Subcutaneous abdominal adipose tissue (tissue), 5 donors: Measurements from ENCODE around the gene PTGES3.

Experiments
- H3K27ac ChIP-seq: one replicate; pipeline ENCODE4 v1.7.0; 2013; ENCODE audit warnings: low read depth, mild to moderate bottlenecking, inconsistent platforms, low read length, moderate library complexity
- H3K27me3 ChIP-seq, 5 donors: one replicate each; pipeline ENCODE4 v1.7.0; 2013; ENCODE audit warnings: low read length in 5 of 5, inconsistent platforms in 1 of 5; ENCODE audit not compliant: control insufficient read depth in 5 of 5, insufficient read depth in 4 of 5
- H3K36me3 ChIP-seq, 5 donors: one replicate each; pipeline ENCODE4 v1.7.0; 2013; ENCODE audit warnings: low read length in 5 of 5; ENCODE audit not compliant: control insufficient read depth in 5 of 5, insufficient read depth in 5 of 5
- H3K4me1 ChIP-seq, 5 donors: one replicate each; pipeline ENCODE4 v1.7.0; 2013; ENCODE audit warnings: low read length in 5 of 5, mild to moderate bottlenecking in 3 of 5, moderate library complexity in 1 of 5; ENCODE audit not compliant: control insufficient read depth in 5 of 5, insufficient read depth in 5 of 5
- H3K4me3 ChIP-seq, 5 donors: one replicate each; pipeline ENCODE4 v1.7.0; 2013; ENCODE audit warnings: low read length in 5 of 5, low read depth in 1 of 5
- H3K9ac ChIP-seq, 5 donors: one replicate each; pipeline ENCODE4 v1.7.0; 2013; ENCODE audit warnings: low read length in 5 of 5, mild to moderate bottlenecking in 4 of 5, moderate library complexity in 3 of 5
- H3K9me3 ChIP-seq, 5 donors: one replicate each; pipeline ENCODE4 v1.7.0; 2013; ENCODE audit warnings: low read length in 5 of 5; ENCODE audit not compliant: control insufficient read depth in 5 of 5
- donor health status: healthy.
- donor health status: healthy.
- donor health status: healthy.
- donor health status: healthy.
- donor health status: healthy.

Gene PTGES3

DNA sequence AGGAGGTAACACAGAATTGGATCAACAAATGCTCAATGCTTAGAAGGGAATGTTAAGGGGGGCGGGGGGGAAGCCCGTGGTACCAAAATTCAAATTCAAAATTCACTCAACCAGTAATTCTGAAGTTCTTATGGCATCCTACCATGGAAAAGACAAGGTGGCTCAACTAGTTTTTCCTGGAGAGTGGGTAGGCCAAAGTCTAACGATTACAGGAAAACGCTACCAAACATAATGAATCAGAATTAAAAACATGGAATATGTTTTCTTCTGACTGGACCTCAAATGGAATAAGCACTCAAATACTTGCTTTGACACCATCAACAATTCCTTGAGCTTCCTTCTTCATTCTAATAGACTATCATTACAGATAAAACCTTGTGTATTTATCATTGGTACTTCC lies 34.7 kb upstream of the PTGES3 start:
- Histone ChIP-seq H3K4me3 (peak overlapping the region in 3 of 5 donors; percentile 26 to 99 (median 99)), H3K4me1 (peaks cover 23 to 72% (median 63%) of the 10 kb centered on the region in 5 donors), H3K36me3 (peaks cover 8 to 34% (median 30%) of the 10 kb centered on the region in 5 donors), H3K9me3 (no peaks in the 10 kb centered on the region), H3K9ac (peak overlapping the region in 4 of 5 donors; percentile 11 to 100 (median 60)), H3K27me3 (peaks cover 0 to 3% (median 0%) of the 10 kb centered on the region in 5 donors), H3K27ac (peak overlapping the region; percentile 99)

- peaks cover 23 to 76% (median 65%) of the 10 kb centered on the region in 5 donors for H3K4me1 ChIP-seq
- H3K4me3 ChIP-seq, result peak overlapping the region in 1 of 5 donors; percentile 10
- peaks cover 0 to 3% (median 0%) of the 10 kb centered on the region in 5 donors for H3K27me3 ChIP-seq
- peak overlapping the region; percentile 99 for H3K27ac ChIP-seq
- H3K36me3 ChIP-seq, result peaks cover 8 to 34% (median 30%) of the 10 kb centered on the region in 5 donors
- no peaks in the 10 kb centered on the region for H3K9me3 ChIP-seq
- peak overlapping the region; percentile 25 to 58 (median 32) for H3K9ac ChIP-seq
Observed at GRCh38 chr12:56721721-56722120, 33.6 kb upstream of the PTGES3 start.

DNA sequence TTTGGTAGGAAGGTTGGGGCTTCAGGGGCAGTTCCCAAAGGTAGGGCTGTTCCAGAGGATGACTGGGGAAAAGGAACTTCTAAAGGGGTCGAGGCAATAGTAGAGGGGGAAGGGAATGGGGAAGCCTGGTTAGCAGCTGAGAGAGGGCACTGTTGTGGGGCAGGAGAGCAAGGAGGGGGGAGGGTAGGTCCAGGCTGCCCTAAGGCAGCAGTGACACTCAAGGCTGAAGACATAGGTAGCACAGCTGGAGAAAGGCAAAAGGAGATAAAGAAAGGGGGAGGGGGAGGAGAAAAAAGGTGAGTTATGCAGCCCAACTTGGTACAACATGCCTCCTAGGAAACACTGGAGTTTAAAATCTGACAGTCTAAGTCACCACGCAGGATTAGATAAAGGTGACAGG lies 33.1 kb upstream of the PTGES3 start:
- H3K9me3 ChIP-seq, result no peaks in the 10 kb centered on the region
- no peak overlapping the region for H3K4me3 ChIP-seq
- peaks cover 8 to 38% (median 31%) of the 10 kb centered on the region in 5 donors for H3K36me3 ChIP-seq
- H3K27ac ChIP-seq, result peak overlapping the region; percentile 99
- H3K27me3 ChIP-seq, result peaks cover 0 to 3% (median 0%) of the 10 kb centered on the region in 5 donors
- peaks cover 25 to 82% (median 70%) of the 10 kb centered on the region in 5 donors for H3K4me1 ChIP-seq
- peak overlapping the region in 2 of 5 donors; percentile 16 to 61 for H3K9ac ChIP-seq

GRCh38 chr12:56720731-56721151 lies 32.7 kb upstream of the PTGES3 start:
- Histone ChIP-seq H3K4me1 (peaks cover 25 to 82% (median 70%) of the 10 kb centered on the region in 5 donors), H3K9ac (peak overlapping the region in 3 of 5 donors; percentile 16 to 61 (median 26)), H3K4me3 (no peak overlapping the region), H3K27me3 (peaks cover 0 to 3% (median 0%) of the 10 kb centered on the region in 5 donors), H3K27ac (peak overlapping the region; percentile 99), H3K9me3 (no peaks in the 10 kb centered on the region), H3K36me3 (peaks cover 8 to 43% (median 36%) of the 10 kb centered on the region in 5 donors)

GRCh38 chr12:56719056-56719455 lies 31.0 kb upstream of the PTGES3 start:
- Histone ChIP-seq H3K9ac (peak overlapping the region in 3 of 5 donors; percentile 11 to 44 (median 33)), H3K27ac (peak overlapping the region; percentile 6), H3K9me3 (no peaks in the 10 kb centered on the region), H3K4me3 (no peak overlapping the region), H3K27me3 (no peaks in the 10 kb centered on the region), H3K4me1 (peaks cover 21 to 71% (median 66%) of the 10 kb centered on the region in 5 donors), H3K36me3 (peaks cover 16 to 57% (median 48%) of the 10 kb centered on the region in 5 donors)

- Histone ChIP-seq H3K4me1 (peaks cover 19 to 66% (median 61%) of the 10 kb centered on the region in 5 donors), H3K9ac (no peak overlapping the region), H3K36me3 (peaks cover 18 to 61% (median 52%) of the 10 kb centered on the region in 5 donors), H3K4me3 (no peak overlapping the region), H3K9me3 (no peaks in the 10 kb centered on the region), H3K27me3 (no peaks in the 10 kb centered on the region), H3K27ac (peak overlapping the region; percentile 6)
Observed at GRCh38 chr12:56718636-56719035, 30.6 kb upstream of the PTGES3 start.

GRCh38 chr12:56718149-56718548 lies 30.1 kb upstream of the PTGES3 start:
- Histone ChIP-seq H3K27ac (peak overlapping the region; percentile 6), H3K9ac (no peak overlapping the region), H3K9me3 (no peaks in the 10 kb centered on the region), H3K4me3 (no peak overlapping the region), H3K36me3 (peaks cover 22 to 66% (median 57%) of the 10 kb centered on the region in 5 donors), H3K27me3 (no peaks in the 10 kb centered on the region), H3K4me1 (peaks cover 19 to 62% (median 57%) of the 10 kb centered on the region in 5 donors)

- Histone ChIP-seq H3K27me3 (no peaks in the 10 kb centered on the region), H3K36me3 (peaks cover 31 to 75% (median 62%) of the 10 kb centered on the region in 5 donors), H3K9ac (no peak overlapping the region), H3K9me3 (no peaks in the 10 kb centered on the region), H3K4me3 (no peak overlapping the region), H3K4me1 (peaks cover 13 to 52% (median 47%) of the 10 kb centered on the region in 5 donors), H3K27ac (no peak overlapping the region)
Observed at GRCh38 chr12:56716933-56717880, 29.1 kb upstream of the PTGES3 start.

DNA sequence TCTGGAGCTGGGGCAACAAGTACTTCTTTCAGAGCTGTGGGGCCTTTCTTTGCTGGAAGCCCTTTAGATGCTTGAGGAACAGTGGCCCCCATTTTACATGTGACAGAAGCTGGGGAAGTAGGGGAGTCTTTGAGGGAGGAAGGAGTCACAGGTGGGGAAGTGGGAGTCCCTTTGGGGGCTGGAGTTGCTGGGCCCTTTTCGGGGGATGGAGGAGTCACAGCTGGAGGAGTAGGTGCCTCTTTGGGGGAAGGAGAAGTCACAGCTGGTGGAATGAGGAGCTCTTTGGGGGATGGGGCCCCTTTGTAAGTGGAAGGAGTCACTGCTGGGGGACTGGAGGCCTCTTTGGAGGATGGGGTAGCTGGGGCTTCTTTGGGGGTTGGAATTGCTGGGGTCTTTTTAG lies 28.4 kb upstream of the PTGES3 start:
- Histone ChIP-seq H3K9me3 (no peaks in the 10 kb centered on the region), H3K9ac (no peak overlapping the region), H3K36me3 (peaks cover 24 to 80% (median 66%) of the 10 kb centered on the region in 5 donors), H3K4me1 (peaks cover 7 to 45% (median 40%) of the 10 kb centered on the region in 5 donors), H3K27me3 (no peaks in the 10 kb centered on the region), H3K27ac (no peak overlapping the region), H3K4me3 (no peak overlapping the region)

DNA sequence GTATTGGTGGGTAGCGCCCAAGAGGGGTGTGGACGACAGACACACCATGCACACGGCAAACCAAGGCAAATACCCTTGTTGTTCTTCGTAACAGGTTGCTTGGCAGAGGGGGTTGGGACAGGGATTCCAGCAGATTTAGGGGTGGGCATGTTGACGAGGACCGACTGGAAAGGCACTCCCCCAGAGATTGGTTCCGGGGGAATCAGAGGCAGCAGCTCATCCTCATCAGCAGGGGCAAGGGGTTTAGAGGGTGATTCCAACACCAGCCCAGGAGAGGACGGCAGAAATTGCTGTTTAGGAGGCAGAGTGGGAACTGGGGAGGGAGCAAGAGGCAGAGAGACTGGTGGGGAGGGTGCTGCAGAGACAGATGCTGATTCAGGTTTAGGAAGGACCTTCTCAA lies 27.7 kb upstream of the PTGES3 start:
- H3K36me3 ChIP-seq, result peaks cover 23 to 79% (median 68%) of the 10 kb centered on the region in 5 donors
- no peak overlapping the region for H3K27ac ChIP-seq
- no peak overlapping the region for H3K9ac ChIP-seq
- H3K4me3 ChIP-seq, result no peak overlapping the region
- no peaks in the 10 kb centered on the region for H3K27me3 ChIP-seq
- peaks cover 4 to 38% (median 33%) of the 10 kb centered on the region in 5 donors for H3K4me1 ChIP-seq
- H3K9me3 ChIP-seq, result no peaks in the 10 kb centered on the region
